Aorta (tissue), 5 donors: Measurements from ENCODE around the gene HEXIM2. TPM values are rescaled to one million over a fixed set of nuclear protein-coding genes. Genes with fewer than 3 reads are reported as not detected.

Source experiments
- ATAC-seq: fragments of 200-7000 bp; cut with Tn5 transposase; one replicate; pipeline ENCODE4 v1.9.1; 2022; ENCODE audit warnings: moderate library complexity; ENCODE audit not compliant: low FRiP score
- DNase-seq, 2 donors: peaks; one replicate each; pipeline ENCODE4 v3.0.0-alpha.2; 2020
- H3K27ac ChIP-seq, 2 donors: one replicate each; pipeline ENCODE4 v1.5.1; 2013; ENCODE audit warnings: low read length in 2 of 2, mild to moderate bottlenecking in 2 of 2, moderate library complexity in 2 of 2, control low read depth in 1 of 2, inconsistent platforms in 1 of 2, low read depth in 1 of 2
- H3K27me3 ChIP-seq, 2 donors: one replicate each; pipeline ENCODE4 v1.6.1; 2013; ENCODE audit warnings: control low read depth in 1 of 2, low read length in 1 of 2, mild to moderate bottlenecking in 1 of 2, moderate library complexity in 1 of 2; ENCODE audit not compliant: insufficient read depth in 2 of 2, control insufficient read depth in 1 of 2
- H3K36me3 ChIP-seq, 2 donors: one replicate each; pipeline ENCODE4 v1.6.1; 2013; ENCODE audit warnings: control low read depth in 1 of 2, low read length in 1 of 2, mild to moderate bottlenecking in 1 of 2; ENCODE audit not compliant: insufficient read depth in 2 of 2, control insufficient read depth in 1 of 2
- H3K4me1 ChIP-seq, 2 donors: one replicate each; pipeline ENCODE4 v1.6.1; 2013; ENCODE audit warnings: low read length in 2 of 2, control low read depth in 1 of 2, mild to moderate bottlenecking in 1 of 2, moderate library complexity in 1 of 2; ENCODE audit not compliant: insufficient read depth in 2 of 2, control insufficient read depth in 1 of 2
- H3K4me3 ChIP-seq, 2 donors: one replicate each; pipeline ENCODE4 v1.5.1; 2013; ENCODE audit warnings: low read length in 2 of 2, control low read depth in 1 of 2, mild to moderate bottlenecking in 1 of 2
- H3K9me3 ChIP-seq: one replicate; pipeline ENCODE4 v1.6.1; 2013; ENCODE audit warnings: mild to moderate bottlenecking, low read length; ENCODE audit not compliant: control insufficient read depth
- WGBS, 2 donors: extraction: QIAGEN DNeasy Blood & Tissue Kit; methylation state at CpG; one replicate each; pipeline ENCODE4 v1.1.7; 2013; 5-methylcytosine and 5-hydroxymethylcytosine counted together
- intact Hi-C, 2 donors: fragments of 100-400 bp; cut with DNase I; formaldehyde crosslinking; loops; one replicate each; pipeline versions ENCODE4 v1.14.2 to v1.15.0; 2022
- polyA plus RNA-seq, 2 donors: library from polyadenylated mRNA; stranded (reverse); fragments of 200-250 nt; gene quantifications; one replicate each; pipeline ENCODE4 v1.2.3, GENCODE V29; 2013
- total RNA-seq, 2 donors: library from RNA; stranded (reverse); fragmentation: NEBNext Ultra II Directional; extraction: Animal tissue kit (Norgen Biotek cat#: 25700); gene quantifications; one replicate each; pipeline ENCODE4 v1.2.1, GENCODE V29; 2021
- donor health status: healthy with polysubstance abuse.
- donor health status: Bipolar disorder and iron deficiency.
- donor health status: DM: no; HTN: no; CAD: no.
- donor health status: DM: no; HTN: no; CAD: no.
- donor health status: DM: yes; HTN: yes; CAD: no.

Gene HEXIM2
- total and polyA plus RNA-seq, 4 donors: 2.7 to 10.0 (median 5.2) TPM

DNA sequence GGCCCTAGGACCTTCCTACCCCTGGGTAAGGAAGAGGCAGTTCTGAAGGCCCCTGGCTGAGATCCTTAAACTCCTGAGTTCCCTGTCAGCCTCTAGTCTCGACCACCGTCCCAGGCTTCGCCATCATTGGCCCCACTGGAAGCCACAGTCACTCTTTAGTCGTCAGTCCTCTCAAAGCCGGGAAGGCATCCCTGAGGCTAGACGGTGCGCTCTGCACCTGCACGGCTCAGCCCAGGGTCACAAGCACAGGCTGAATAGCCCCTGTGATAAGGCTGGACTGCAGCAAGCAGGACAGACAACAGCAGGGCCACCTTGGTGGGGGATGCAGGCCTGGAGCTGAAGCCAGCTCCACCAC, 16.7 kb upstream of the HEXIM2 start:
- Histone ChIP-seq H3K36me3 (no peaks in the 10 kb centered on the region), H3K27me3 (peaks cover 0 to 2% of the 10 kb centered on the region in 2 donors), H3K4me3 (no peak overlapping the region), H3K9me3 (no peaks in the 10 kb centered on the region), H3K27ac (peak overlapping the region in 1 of 2 donors; percentile 65), H3K4me1 (no peaks in the 10 kb centered on the region)
- DNase-seq (no peak), ATAC-seq (no peak)
- 65 to 70% methylated on average over 8 of the region's 8 CpGs for WGBS, 2 donors
- intact Hi-C loops: loop anchor here in 1 of 2 donors (10.0 kb wide), 1 partner anchor 170 kb away; the partner anchor contains the start of gene MAP3K14

DNA sequence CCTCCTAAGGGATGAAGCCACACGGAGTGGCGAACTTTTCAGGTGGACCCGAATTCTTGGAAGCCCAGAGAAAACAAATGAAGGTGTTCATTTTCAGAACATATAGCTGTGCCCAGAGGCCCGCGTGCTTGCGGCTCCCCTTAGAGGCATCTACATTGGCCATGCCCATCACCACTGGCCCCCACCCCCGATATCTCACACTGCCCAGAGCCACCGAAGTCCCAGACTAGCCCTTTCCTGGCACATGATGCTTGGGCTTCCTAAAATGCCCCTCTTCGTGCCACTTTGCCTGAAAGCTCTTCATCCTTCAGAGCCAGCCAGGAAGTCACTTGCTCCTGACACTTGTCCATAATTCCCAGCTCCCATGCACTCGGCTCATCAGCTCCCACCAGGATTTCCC, 15.5 kb upstream of the HEXIM2 start:
- H3K27me3 ChIP-seq: peaks cover 0 to 2% of the 10 kb centered on the region in 2 donors
- intact Hi-C loops: loop anchor here in 1 of 2 donors (10.0 kb wide), 1 partner anchor 169 kb away; the partner anchor contains the start of gene MAP3K14
- WGBS, 2 donors: 75 to 80% methylated on average over 10 of the region's 10 CpGs
- no peaks in the 10 kb centered on the region for H3K4me1 ChIP-seq
- H3K36me3 ChIP-seq: no peaks in the 10 kb centered on the region
- H3K9me3 ChIP-seq: no peaks in the 10 kb centered on the region
- ATAC-seq: no peak
- no peak overlapping the region for H3K4me3 ChIP-seq
- H3K27ac ChIP-seq: no peak overlapping the region
- peak; percentile 47 to 70 for DNase-seq

DNA sequence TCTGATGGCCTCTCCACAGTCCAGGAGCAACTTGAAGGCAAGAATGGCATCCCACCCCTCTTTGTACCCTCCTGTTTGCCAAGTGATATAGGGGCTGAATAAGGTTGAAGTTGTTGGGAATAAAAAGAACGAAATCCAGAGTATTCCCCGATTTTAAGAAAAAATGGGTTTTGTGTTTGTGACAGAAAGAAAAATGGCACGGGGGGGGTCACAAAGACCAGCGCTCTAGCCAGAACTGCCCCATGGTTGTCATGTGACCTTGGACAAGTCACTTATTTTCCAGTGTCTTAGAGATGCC, 15.1 kb upstream of the HEXIM2 start:
- Histone ChIP-seq H3K27me3 (peaks cover 0 to 2% of the 10 kb centered on the region in 2 donors), H3K36me3 (no peaks in the 10 kb centered on the region), H3K9me3 (no peaks in the 10 kb centered on the region), H3K4me3 (no peak overlapping the region), H3K27ac (peak overlapping the region in 1 of 2 donors; percentile 72), H3K4me1 (peaks cover 0 to 2% of the 10 kb centered on the region in 2 donors)
- no peak for ATAC-seq
- intact Hi-C loops: loop anchor here in 1 of 2 donors (10.0 kb wide), 1 partner anchor 168 kb away; the partner anchor contains the start of gene MAP3K14
- DNase-seq: no peak
- WGBS, 2 donors: 52 to 54% methylated on average over 4 of the region's 4 CpGs

DNA sequence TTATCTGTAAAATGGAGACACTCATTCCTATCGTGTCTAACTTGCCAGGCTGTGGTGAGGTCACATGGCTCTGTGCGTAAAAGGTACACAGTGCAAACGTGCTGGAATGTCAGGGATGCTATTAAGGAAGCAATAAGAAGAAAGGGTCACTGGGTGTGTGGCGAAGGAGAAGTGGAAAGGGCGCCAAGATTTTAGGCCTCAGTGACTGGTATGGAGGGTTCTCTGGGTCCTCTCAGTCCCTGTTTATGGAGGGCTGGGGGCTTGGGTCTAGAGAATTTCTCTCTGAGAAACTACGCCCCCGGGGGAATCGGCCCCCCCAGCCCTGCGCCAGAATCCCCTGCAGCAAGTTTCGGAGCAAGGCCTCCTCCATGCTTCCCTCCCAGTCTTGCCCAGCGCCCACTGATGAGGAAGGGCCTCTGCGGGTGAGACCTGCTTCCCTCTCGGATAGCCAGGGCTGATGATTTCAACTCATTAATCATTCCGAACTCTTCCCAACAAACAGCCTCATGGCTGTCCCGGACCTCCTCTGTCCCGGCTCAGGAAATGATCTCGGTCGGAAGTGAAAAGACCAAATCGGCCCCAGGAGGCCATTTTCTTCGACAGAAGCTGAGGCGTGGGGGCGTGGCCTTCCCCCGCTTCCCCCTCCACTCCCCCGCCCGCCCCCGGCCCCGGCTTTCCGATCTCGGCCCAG, 14.6 kb upstream of the HEXIM2 start:
- DNase-seq (peak; percentile 63 to 86), ATAC-seq (peak; percentile 7)
- Histone ChIP-seq H3K27ac (peak overlapping the region; percentile 78 to 85), H3K27me3 (peaks cover 0 to 2% of the 10 kb centered on the region in 2 donors), H3K4me3 (peak overlapping the region; percentile 49 to 83), H3K36me3 (no peaks in the 10 kb centered on the region), H3K9me3 (no peaks in the 10 kb centered on the region), H3K4me1 (peaks cover 0 to 2% of the 10 kb centered on the region in 2 donors)
- intact Hi-C loops: loop anchor here in 1 of 2 donors (10.0 kb wide), 1 partner anchor 168 kb away; the partner anchor contains the start of gene MAP3K14
- WGBS, 2 donors: 6% methylated on average over 25 to 29 of the region's 29 CpGs

DNA sequence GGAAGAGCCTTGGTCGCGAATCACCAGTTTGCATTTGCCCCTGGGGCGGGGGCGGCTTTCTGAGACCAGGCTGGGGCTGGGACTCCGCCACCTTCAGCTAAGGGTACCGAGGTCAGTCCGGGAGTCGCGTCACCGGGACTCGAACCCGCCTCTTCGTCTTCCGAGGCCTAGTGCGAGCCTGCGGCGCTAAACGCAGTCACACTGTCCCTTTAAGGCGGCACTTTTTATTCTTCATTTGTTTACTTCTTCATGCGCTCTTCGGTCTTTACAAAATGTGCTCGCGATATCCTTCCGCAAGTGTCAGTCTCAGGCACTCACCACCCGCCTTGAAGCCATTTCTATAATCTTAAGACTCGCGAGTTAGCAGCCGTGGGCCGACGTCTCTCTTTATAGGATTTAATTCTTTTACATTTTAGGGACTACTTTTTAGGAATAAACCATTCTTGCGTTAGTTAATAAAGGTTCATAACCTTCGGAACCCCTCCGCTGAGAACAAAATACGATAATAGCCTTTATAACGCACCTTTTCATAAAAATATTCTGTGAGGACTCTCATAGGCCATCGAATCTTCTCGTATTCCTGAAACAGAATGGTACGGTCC, 14.0 kb upstream of the HEXIM2 start:
- intact Hi-C loops: loop anchor here in 1 of 2 donors (1.0 to 10.0 kb wide), 4 partner anchors 14 to 167 kb away; partner anchors contain the start of genes HEXIM2 and MAP3K14
- ATAC-seq (peak; percentile 67), DNase-seq (peak; percentile 89 to 93)
- WGBS, 2 donors: 0% methylated on average over 38 of the region's 38 CpGs
- Histone ChIP-seq H3K9me3 (no peaks in the 10 kb centered on the region), H3K36me3 (no peaks in the 10 kb centered on the region), H3K27ac (peak overlapping the region; percentile 78 to 85), H3K4me1 (peaks cover 0 to 2% of the 10 kb centered on the region in 2 donors), H3K27me3 (peaks cover 0 to 2% of the 10 kb centered on the region in 2 donors), H3K4me3 (peak overlapping the region; percentile 49 to 83)

DNA sequence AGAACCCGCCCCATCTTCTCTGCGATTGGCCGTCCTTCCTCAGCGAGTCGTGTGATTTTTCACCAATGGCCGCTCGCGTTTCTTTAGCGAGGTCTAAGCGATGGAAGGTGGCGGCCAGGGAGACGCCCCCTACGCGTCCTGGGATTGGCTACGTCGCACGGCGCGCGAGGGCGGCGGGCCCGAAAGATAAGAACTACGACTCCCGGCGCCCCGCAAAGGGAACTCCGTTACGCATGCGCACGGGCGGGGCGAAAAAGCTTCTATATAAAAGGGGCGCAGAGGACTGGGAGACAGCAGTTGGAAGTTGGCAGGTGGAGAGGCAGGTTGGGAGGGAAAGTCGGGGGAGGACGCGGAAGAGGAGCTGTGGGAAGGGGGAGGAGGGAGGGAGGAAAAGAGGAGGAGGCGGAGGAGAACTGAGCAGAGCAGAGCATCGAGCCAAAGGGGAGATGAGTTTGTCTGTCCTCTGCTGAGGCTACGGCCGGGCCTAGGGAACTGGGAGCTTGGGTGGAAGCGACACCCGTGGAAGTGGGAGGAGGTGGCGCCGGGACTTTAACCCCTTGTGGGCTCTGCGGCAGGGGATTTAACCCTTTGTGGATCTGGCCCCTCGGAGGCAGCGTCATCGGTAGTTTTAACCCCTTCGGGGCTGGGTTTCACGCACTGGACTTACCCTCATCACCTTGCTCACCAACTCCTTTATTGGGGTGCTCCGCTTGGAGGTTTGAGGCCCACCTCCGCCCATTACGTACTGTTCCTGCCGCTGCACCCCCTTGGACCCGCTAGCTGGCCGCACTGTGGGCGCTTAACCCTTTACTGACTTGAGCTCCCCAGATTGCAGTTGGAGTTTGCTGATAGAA, 13.3 kb upstream of the HEXIM2 start, which contains the start of gene HEXIM1:
TSS of gene HEXIM1 (plus strand) at position 293 of the 854 bp plus-strand sequence. CDS start 716 bp downstream, outside the sequence.
- H3K27ac ChIP-seq: peak within 1 kb of the TSS; percentile 85 to 94
- peaks cover 0 to 2% of the 10 kb centered on the region in 2 donors for H3K4me1 ChIP-seq
- 0% methylated on average over 57 to 58 of the region's 58 CpGs for WGBS, 2 donors
- no peaks in the 10 kb centered on the region for H3K36me3 ChIP-seq
- H3K4me3 ChIP-seq: peak within 1 kb of the TSS; percentile 60 to 83
- intact Hi-C loops: loop anchor here in 1 of 2 donors (1.0 to 10.0 kb wide), 4 partner anchors 13 to 166 kb away; partner anchors contain the start of genes HEXIM2 and MAP3K14
- peaks cover 0 to 2% of the 10 kb centered on the region in 2 donors for H3K27me3 ChIP-seq
- peak; percentile 90 for ATAC-seq
- no peaks in the 10 kb centered on the region for H3K9me3 ChIP-seq
- peak; percentile 99 to 100 for DNase-seq

DNA sequence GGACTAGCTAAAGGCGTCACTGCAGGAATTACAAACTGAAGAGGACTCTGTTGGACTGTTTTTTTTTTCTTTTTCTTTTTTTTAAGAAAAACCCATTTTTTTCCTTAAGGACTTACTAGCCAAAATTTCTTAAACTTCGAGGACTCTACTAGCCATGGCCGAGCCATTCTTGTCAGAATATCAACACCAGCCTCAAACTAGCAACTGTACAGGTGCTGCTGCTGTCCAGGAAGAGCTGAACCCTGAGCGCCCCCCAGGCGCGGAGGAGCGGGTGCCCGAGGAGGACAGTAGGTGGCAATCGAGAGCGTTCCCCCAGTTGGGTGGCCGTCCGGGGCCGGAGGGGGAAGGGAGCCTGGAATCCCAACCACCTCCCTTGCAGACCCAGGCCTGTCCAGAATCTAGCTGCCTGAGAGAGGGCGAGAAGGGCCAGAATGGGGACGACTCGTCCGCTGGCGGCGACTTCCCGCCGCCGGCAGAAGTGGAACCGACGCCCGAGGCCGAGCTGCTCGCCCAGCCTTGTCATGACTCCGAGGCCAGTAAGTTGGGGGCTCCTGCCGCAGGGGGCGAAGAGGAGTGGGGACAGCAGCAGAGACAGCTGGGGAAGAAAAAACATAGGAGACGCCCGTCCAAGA, 12.5 kb upstream of the HEXIM2 start:
- Histone ChIP-seq H3K9me3 (no peaks in the 10 kb centered on the region), H3K27ac (peak overlapping the region; percentile 71 to 94), H3K4me3 (peak overlapping the region; percentile 60 to 64), H3K27me3 (peaks cover 0 to 2% of the 10 kb centered on the region in 2 donors), H3K4me1 (peaks cover 0 to 2% of the 10 kb centered on the region in 2 donors), H3K36me3 (no peaks in the 10 kb centered on the region)
- intact Hi-C loops: loop anchor here in 1 of 2 donors (2.0 to 10.0 kb wide), 3 partner anchors 24 to 166 kb away; partner anchors contain the start of gene MAP3K14
- DNase-seq: peak; percentile 92 to 96
- WGBS, 2 donors: 0% methylated on average over 32 of the region's 32 CpGs
- peak; percentile 81 for ATAC-seq
